ENCODE measurements around the gene FOXK2. TPM values are rescaled to one million over a fixed set of nuclear protein-coding genes. Genes with fewer than 3 reads are reported as not detected.

FOXK2 gene
- total and polyA plus RNA-seq, 2 of the 8 experiments (the other 6 are each of a cell fraction or from before 2014, with no cell fraction given) = 34.7 to 64.9 TPM

DNA sequence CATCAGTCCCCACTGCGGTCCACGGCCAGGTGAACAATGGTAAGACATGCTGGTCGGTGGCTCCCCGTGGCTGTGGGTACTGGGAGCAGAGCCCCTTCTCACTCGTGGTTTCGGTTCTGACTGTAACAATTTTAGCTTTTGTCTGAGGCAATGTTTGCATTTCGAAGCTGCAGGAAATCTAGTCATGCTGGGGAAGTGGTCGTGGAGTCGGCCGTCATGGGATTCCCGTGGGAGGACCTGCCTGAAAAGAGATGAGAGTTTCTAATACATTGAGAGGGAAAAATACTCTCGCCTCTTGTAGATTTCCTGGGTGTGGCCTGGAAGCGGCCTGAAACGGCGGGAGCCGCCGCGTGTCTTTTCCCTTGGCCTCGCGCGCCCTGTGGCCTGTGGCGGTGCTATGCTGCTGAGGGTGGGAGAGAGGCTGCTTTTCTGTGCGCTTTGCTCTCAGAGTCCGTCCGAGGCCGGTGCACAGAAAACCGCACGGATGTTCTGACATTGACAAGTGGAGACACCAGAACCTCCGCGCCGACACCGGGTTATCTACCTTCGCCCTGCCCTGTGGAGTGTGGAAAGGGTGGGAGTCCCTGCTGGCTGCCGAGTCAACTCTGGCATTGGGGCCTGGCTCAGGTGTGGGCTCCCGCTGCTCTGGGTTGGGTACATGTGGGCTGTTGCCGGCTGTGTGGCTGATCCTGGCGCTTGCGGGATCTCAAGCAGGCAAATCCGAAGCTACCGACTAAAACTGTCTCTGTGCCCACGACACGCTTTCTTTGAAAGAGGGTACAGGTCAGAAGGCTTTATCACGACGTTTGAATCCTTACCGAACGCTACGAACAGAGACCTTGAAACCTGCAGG lies 67.9 kb downstream of the FOXK2 start (continued):
- TF ChIP-seq JUND (IDR thresholded peaks at IDR 0.05; ENCODE audit: low read length) = no peak
